Panc1 (cell line): Measurements from ENCODE around the gene FAN1. TPM values are rescaled to one million over a fixed set of nuclear protein-coding genes. Genes with fewer than 3 reads are reported as not detected.

Experiments
- ATAC-seq: fragments of 200-7000 bp; cut with Tn5 transposase; 2 replicates; pipeline ENCODE4 v1.9.1; 2020; ENCODE audit warnings: mild to moderate bottlenecking, moderate library complexity
- BruUV-seq: library from RNA; stranded (reverse); fragments of 400-500 nt; replicated peaks from 2 replicates; lab custom pipeline; 2021; lab: Mats Ljungman, UMichigan
- CTCF ChIA-PET: fragments of 300-600 bp; sonication (Branson Sonifier 250); formaldehyde crosslinking; loops from one replicate; lab custom pipeline; 2022; ENCODE audit warnings: antibody characterized with exemption; lab: Charles Lee
- POLR2A ChIA-PET: fragments of 300-600 bp; sonication (Branson Sonifier 250); formaldehyde crosslinking; loops from one replicate; lab custom pipeline; 2022; ENCODE audit warnings: antibody characterized with exemption; lab: Charles Lee
- DNase-seq: peaks from one replicate; pipeline ENCODE4 v3.0.0-alpha.2; 2010; ENCODE audit warnings: low read depth, low spot score
- H3K27ac ChIP-seq: 2 replicates; pipeline ENCODE4 v1.5.1; 2011; ENCODE audit warnings: mild to moderate bottlenecking, low read length, inconsistent platforms
- H3K27me3 ChIP-seq: fragments of 200-500 bp; sonication (Bioruptor generic); 2 replicates; pipeline ENCODE4 v1.6.0; 2014; ENCODE audit warnings: low read length, inconsistent platforms; ENCODE audit not compliant: control insufficient read depth, insufficient read depth
- H3K36me3 ChIP-seq: fragments of 200-500 bp; sonication (Bioruptor generic); 2 replicates; pipeline ENCODE4 v1.5.1; 2014; ENCODE audit warnings: inconsistent platforms, mild to moderate bottlenecking, low read length, moderate library complexity; ENCODE audit not compliant: control insufficient read depth, insufficient read depth
- H3K4me1 ChIP-seq: 2 replicates; pipeline ENCODE4 v1.5.1; 2011; ENCODE audit warnings: inconsistent platforms, mild to moderate bottlenecking, low read length, moderate library complexity; ENCODE audit not compliant: control insufficient read depth, insufficient read depth
- H3K4me3 ChIP-seq, 2 experiments: 2 replicates each; pipeline ENCODE4 v1.5.1; 2011 to 2012; ENCODE audit warnings: low read depth in 2 of 2, low read length in 2 of 2, mild to moderate bottlenecking in 2 of 2, inconsistent platforms in 1 of 2, moderate library complexity in 1 of 2
- H3K9me3 ChIP-seq: fragments of 200-500 bp; sonication (Bioruptor generic); 2 replicates; pipeline ENCODE4 v1.5.1; 2014; ENCODE audit warnings: low read depth, mild to moderate bottlenecking, inconsistent platforms, low read length, moderate library complexity; ENCODE audit not compliant: control insufficient read depth, insufficient read depth
- POLR2AphosphoS5 ChIP-seq: IDR thresholded peaks from 2 replicates; pipeline ENCODE4 v1.6.1; 2012; ENCODE audit warnings: mild to moderate bottlenecking, low read depth, low read length, moderate library complexity
- SIN3A ChIP-seq: IDR thresholded peaks from 2 replicates; pipeline ENCODE4 v1.6.1; 2012; ENCODE audit warnings: low read depth, mild to moderate bottlenecking, low read length, moderate library complexity, borderline replicate concordance; ENCODE audit not compliant: insufficient read depth
- TCF7L2 ChIP-seq: IDR thresholded peaks from 2 replicates; pipeline ENCODE4 v1.6.1; 2011; ENCODE audit warnings: mild to moderate bottlenecking, low read depth, low read length, inconsistent platforms
- in situ Hi-C: cut with HindIII; loops from 2 replicates; pipeline ENCODE4 v1.10.0; 2016; ENCODE audit warnings: low sequenced_read_pairs, low pct_unique_long_range_greater_than_20kb
- intact Hi-C: fragments of 100-400 bp; cut with micrococcal nuclease; formaldehyde crosslinking; loops from one replicate; pipeline ENCODE4 v1.10.0; 2022; ENCODE audit not compliant: unreplicated experiment
- total RNA-seq: library from RNA; stranded (reverse); gene quantifications from one replicate; pipeline ENCODE4 v1.2.1, GENCODE V29; 2021; ENCODE audit not compliant: unreplicated experiment
- TF ChIP-seq, protein P1 (sequence below): fragments of 450-650 bp; IDR thresholded peaks from 2 replicates; pipeline ENCODE4 v1.5.1; 2017; ENCODE audit warnings: mild to moderate bottlenecking
- TF ChIP-seq, protein P2 (sequence below), 2 experiments: IDR thresholded peaks; 2 replicates each; pipeline ENCODE4 v1.6.1; 2011 to 2012; ENCODE audit warnings: low read depth in 2 of 2, control low read depth in 1 of 2, low read length in 1 of 2, mild to moderate bottlenecking in 1 of 2, moderate library complexity in 1 of 2; ENCODE audit not compliant: insufficient read depth in 1 of 2

Gene FAN1
- total RNA-seq, 1 experiment from 2014 or later: 16.4 TPM

DNA sequence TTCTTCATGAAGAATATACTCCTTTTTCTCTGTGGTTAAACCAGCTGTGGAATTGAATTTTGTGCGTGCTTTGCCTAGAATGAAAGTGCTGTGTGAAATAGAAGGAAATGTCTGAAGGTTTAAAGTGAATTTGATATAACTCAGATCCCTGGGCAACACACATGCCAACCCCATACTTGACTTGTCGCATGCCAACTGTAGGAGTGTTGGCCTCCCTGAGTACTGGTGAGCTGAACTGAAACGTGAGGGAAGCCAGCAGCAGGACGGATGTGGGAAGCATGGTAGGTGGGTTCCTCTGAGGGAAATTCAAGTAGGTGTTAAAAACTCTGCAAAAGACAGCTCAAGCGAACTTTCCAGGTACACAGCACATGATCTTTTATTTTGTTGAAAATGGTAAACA, 14.7 kb downstream of the FAN1 start:
- POLR2A ChIA-PET: no interaction called here
- no TSS peak for BruUV-seq
- DNase-seq (no peak), ATAC-seq (no peak)
- H3K9me3 ChIP-seq: no peaks in the 10 kb centered on the region
- no peak overlapping the region for H3K27ac ChIP-seq
- in situ Hi-C loops: no loop called here
- TF ChIP-seq SIN3A (no peak), TCF7L2 (no peak), POLR2AphosphoS5 (no peak)
- TF ChIP-seq, protein P1, sequence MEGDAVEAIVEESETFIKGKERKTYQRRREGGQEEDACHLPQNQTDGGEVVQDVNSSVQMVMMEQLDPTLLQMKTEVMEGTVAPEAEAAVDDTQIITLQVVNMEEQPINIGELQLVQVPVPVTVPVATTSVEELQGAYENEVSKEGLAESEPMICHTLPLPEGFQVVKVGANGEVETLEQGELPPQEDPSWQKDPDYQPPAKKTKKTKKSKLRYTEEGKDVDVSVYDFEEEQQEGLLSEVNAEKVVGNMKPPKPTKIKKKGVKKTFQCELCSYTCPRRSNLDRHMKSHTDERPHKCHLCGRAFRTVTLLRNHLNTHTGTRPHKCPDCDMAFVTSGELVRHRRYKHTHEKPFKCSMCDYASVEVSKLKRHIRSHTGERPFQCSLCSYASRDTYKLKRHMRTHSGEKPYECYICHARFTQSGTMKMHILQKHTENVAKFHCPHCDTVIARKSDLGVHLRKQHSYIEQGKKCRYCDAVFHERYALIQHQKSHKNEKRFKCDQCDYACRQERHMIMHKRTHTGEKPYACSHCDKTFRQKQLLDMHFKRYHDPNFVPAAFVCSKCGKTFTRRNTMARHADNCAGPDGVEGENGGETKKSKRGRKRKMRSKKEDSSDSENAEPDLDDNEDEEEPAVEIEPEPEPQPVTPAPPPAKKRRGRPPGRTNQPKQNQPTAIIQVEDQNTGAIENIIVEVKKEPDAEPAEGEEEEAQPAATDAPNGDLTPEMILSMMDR: no peak
- TF ChIP-seq, protein P2, sequence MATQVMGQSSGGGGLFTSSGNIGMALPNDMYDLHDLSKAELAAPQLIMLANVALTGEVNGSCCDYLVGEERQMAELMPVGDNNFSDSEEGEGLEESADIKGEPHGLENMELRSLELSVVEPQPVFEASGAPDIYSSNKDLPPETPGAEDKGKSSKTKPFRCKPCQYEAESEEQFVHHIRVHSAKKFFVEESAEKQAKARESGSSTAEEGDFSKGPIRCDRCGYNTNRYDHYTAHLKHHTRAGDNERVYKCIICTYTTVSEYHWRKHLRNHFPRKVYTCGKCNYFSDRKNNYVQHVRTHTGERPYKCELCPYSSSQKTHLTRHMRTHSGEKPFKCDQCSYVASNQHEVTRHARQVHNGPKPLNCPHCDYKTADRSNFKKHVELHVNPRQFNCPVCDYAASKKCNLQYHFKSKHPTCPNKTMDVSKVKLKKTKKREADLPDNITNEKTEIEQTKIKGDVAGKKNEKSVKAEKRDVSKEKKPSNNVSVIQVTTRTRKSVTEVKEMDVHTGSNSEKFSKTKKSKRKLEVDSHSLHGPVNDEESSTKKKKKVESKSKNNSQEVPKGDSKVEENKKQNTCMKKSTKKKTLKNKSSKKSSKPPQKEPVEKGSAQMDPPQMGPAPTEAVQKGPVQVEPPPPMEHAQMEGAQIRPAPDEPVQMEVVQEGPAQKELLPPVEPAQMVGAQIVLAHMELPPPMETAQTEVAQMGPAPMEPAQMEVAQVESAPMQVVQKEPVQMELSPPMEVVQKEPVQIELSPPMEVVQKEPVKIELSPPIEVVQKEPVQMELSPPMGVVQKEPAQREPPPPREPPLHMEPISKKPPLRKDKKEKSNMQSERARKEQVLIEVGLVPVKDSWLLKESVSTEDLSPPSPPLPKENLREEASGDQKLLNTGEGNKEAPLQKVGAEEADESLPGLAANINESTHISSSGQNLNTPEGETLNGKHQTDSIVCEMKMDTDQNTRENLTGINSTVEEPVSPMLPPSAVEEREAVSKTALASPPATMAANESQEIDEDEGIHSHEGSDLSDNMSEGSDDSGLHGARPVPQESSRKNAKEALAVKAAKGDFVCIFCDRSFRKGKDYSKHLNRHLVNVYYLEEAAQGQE (IDR thresholded peaks at IDR 0.05; ENCODE audit: insufficient read depth in 1 of 2, low read depth in 2 of 2, low read length in 1 of 2): no peak
- intact Hi-C loops: no loop called here
- CTCF ChIA-PET: no interaction called here
- H3K27me3 ChIP-seq: no peaks in the 10 kb centered on the region
- H3K4me3 ChIP-seq: no peak overlapping the region
- no peaks in the 10 kb centered on the region for H3K4me1 ChIP-seq
- H3K36me3 ChIP-seq: peaks cover 3% of the 10 kb centered on the region; the same call in 1 of the 2 replicates

DNA sequence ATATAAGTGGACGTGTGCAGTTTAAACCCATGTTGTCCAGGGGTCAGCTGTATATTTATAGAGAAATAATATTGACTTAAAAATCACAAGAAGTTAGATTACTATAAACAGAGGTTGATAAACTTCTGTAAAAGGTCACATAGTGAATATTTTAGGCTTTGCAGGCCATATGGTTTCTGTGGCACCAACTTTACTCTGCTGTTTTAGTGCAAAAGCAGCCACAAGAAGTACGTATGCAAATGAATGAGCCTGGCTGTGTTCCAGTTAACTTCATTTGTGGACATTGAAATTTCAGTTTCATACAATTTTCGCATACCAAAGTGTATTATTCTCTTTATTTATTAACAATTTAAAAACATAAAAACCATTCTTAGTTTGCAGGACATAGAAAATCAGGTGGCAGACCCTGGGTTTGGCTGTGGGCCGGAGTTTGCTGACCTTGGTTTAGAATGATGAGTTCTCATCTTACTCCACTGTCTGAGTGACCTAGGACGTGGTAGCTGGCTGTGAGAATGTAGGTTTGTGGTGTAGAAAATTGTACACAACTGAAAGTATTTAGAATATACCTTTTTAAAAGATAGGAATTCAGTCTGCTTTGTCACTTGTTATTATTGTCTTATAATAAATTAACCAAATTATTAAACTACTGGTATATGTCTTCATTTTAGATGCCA, 16.3 kb downstream of the FAN1 start:
- DNase-seq (no peak), ATAC-seq (no peak)
- BruUV-seq: no TSS peak
- Histone ChIP-seq H3K4me3 (no peak overlapping the region), H3K4me1 (no peaks in the 10 kb centered on the region), H3K36me3 (peaks cover under 1% of the 10 kb centered on the region), H3K27ac (no peak overlapping the region), H3K9me3 (no peaks in the 10 kb centered on the region), H3K27me3 (no peaks in the 10 kb centered on the region)
- intact Hi-C loops (no loop called here), in situ Hi-C loops (no loop called here)
- POLR2A ChIA-PET: interaction anchor here (0.7 kb wide), 1 partner anchor 135 kb away, joined by 5 read pairs; no protein-coding TSS in a partner anchor
- CTCF ChIA-PET: no interaction called here
- TF ChIP-seq SIN3A (no peak), POLR2AphosphoS5 (no peak), TCF7L2 (no peak)
- TF ChIP-seq, protein P1: no peak
- TF ChIP-seq, protein P2 (IDR thresholded peaks at IDR 0.05; ENCODE audit: insufficient read depth in 1 of 2, low read depth in 2 of 2, low read length in 1 of 2): no peak
